OCI-LY3 (cell line): ENCODE measurements around the gene SCN3B.

Experiments used
- EZH2phosphoT487 ChIP-seq: fragments of 200-600 bp; shearing (Covaris generic); IDR thresholded peaks from 2 replicates; pipeline ENCODE4 v1.6.1; 2018; ENCODE audit warnings: antibody characterized with exemption, mixed run types, low read depth
- TF ChIP-seq, protein P1 (sequence below): fragments of 200-600, 300-600 bp; sonication (generic); IDR thresholded peaks from 2 replicates; pipeline ENCODE4 v1.5.1; 2014; ENCODE audit warnings: antibody characterized with exemption, low read length, low read depth

DNA sequence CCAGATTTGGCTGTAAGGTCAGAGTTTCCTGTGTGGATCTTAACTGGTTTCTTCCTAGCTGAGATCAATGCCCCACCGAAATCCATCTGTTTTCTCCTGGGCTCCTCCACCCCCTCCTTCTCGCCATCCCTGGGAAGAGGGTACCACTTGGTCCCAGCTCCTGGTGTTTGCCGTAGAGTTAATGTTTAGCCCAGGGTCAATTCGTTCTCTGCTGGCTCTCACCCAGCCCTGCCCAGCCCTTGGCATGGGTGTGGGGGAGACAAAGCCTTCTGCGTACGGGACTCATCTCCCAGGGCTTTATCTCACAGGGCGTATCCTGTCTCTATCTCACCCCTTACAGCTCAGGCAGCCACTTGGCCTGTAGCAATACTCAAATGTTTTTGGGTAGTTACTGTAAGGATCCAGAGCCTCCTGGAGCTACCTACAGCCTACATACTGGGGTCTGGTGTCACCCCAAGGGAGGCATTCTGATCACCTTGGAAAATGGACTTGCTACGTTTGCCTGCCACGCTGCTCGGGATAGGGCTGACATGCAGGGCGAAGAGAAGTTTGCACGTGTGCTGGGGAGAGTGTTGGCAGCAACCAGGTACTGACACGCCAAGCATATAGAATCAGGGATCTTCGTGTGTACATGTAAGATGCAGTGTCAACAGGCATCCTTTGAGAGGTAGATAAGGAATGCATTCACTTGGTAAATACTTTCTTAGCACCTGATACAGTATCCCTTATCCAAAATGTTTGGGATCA is 66.1 kb downstream of the SCN3B start:
- TF ChIP-seq, protein P1, sequence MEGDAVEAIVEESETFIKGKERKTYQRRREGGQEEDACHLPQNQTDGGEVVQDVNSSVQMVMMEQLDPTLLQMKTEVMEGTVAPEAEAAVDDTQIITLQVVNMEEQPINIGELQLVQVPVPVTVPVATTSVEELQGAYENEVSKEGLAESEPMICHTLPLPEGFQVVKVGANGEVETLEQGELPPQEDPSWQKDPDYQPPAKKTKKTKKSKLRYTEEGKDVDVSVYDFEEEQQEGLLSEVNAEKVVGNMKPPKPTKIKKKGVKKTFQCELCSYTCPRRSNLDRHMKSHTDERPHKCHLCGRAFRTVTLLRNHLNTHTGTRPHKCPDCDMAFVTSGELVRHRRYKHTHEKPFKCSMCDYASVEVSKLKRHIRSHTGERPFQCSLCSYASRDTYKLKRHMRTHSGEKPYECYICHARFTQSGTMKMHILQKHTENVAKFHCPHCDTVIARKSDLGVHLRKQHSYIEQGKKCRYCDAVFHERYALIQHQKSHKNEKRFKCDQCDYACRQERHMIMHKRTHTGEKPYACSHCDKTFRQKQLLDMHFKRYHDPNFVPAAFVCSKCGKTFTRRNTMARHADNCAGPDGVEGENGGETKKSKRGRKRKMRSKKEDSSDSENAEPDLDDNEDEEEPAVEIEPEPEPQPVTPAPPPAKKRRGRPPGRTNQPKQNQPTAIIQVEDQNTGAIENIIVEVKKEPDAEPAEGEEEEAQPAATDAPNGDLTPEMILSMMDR = no peak
- TF ChIP-seq EZH2phosphoT487 = no peak
